K562 (cell line): Measurements from ENCODE around the gene CDK9. TPM values are rescaled to one million over a fixed set of nuclear protein-coding genes. Genes with fewer than 3 reads are reported as not detected.
"Not testable (repeated sequence)": the region's sequence is repeated elsewhere in the genome, so short reads cannot be mapped to it uniquely, and the experiment has no call there.

Experiments
- ATAC-seq: fragments of 200-7000 bp; cut with Tn5 transposase; 3 replicates; pipeline ENCODE4 v1.9.1; 2020; ENCODE audit warnings: moderate library complexity
- BruUV-seq: library from RNA; stranded (reverse); fragments of 400-500 nt; replicated peaks from 2 replicates; lab custom pipeline; 2021; lab: Mats Ljungman, UMichigan
- CTCF ChIA-PET: fragments of 300-600 bp; formaldehyde crosslinking; extraction: SDS; loops from one replicate; lab custom pipeline; 2021; ENCODE audit warnings: low intra/inter-chr PET ratio; lab: Yijun Ruan, JAX
- POLR2A ChIA-PET: fragments of 300-600, 350-650 bp; sonication (Branson Sonifier 250); formaldehyde crosslinking; extraction: SDS; loops from one replicate; lab custom pipeline; 2021; ENCODE audit warnings: antibody characterized with exemption, inconsistent platforms; lab: Yijun Ruan, JAX
- DNase-seq, 4 experiments: peaks; one replicate each; pipeline versions ENCODE4 v3.0.0 to v3.0.0-alpha.2; 2011 to 2018; ENCODE audit warnings: low spot score in 3 of 4, mixed read lengths in 3 of 4; ENCODE audit errors: extremely low read depth in 1 of 4
- FAIRE-seq: peaks from 2 replicates; lab custom pipeline; 2011; peaks lifted over from hg19 to GRCh38; lab: Jason Lieb, UNC
- H2AFZ ChIP-seq: 2 replicates; pipeline ENCODE4 v1.6.0; 2011; ENCODE audit warnings: low read depth, low read length, control low read depth, inconsistent platforms
- H3K27ac ChIP-seq: fragments of 200-600 bp; 3 replicates; pipeline ENCODE4 v1.8.0; 2011; ENCODE audit warnings: low read depth, mild to moderate bottlenecking, control low read depth, inconsistent platforms, low read length, moderate library complexity, mixed read lengths; ENCODE audit errors: extremely low read depth
- H3K27me3 ChIP-seq, 2 experiments: fragments of 300-600 bp in 1 of 2; 2 replicates in 1 of 2; 3 replicates in 1 of 2; pipeline versions ENCODE4 v1.6.0 to v1.8.0; 2011; ENCODE audit warnings: inconsistent platforms in 2 of 2, low read length in 2 of 2, mild to moderate bottlenecking in 1 of 2, mixed read lengths in 1 of 2, moderate library complexity in 1 of 2; ENCODE audit not compliant: control insufficient read depth in 2 of 2, insufficient read depth in 2 of 2
- H3K36me3 ChIP-seq: fragments of 300-600 bp; 3 replicates; pipeline ENCODE4 v1.8.0; 2011; ENCODE audit warnings: mild to moderate bottlenecking, low read length, inconsistent platforms; ENCODE audit not compliant: control insufficient read depth, insufficient read depth
- H3K4me1 ChIP-seq, 2 experiments: fragments of 200-600 bp in 1 of 2; replicated peaks in 1 of 2; 2 replicates in 1 of 2; 3 replicates in 1 of 2; pipeline versions ENCODE4 v1.5.1 to v1.8.0; 2011; ENCODE audit warnings: inconsistent platforms in 2 of 2, low read length in 2 of 2, mild to moderate bottlenecking in 1 of 2, mixed read lengths in 1 of 2, moderate library complexity in 1 of 2; ENCODE audit not compliant: control insufficient read depth in 2 of 2, insufficient read depth in 2 of 2
- H3K4me2 ChIP-seq: 2 replicates; pipeline ENCODE4 v1.6.1; 2011; ENCODE audit warnings: low read length, control low read depth, inconsistent platforms, mixed read lengths; ENCODE audit not compliant: insufficient read depth
- H3K4me3 ChIP-seq: fragments of 200-600 bp; sonication (generic), shearing (Covaris generic); 2 replicates; pipeline ENCODE4 v1.5.1; 2016; ENCODE audit warnings: control low read depth, inconsistent platforms
- H3K79me2 ChIP-seq: fragments of 200-600 bp; 3 replicates; pipeline ENCODE4 v1.8.0; 2011; ENCODE audit warnings: low read length, inconsistent platforms; ENCODE audit not compliant: control insufficient read depth, insufficient read depth
- H3K9ac ChIP-seq, 2 experiments: 2 replicates each; pipeline versions ENCODE4 v1.6.0 to v1.6.1; 2011; ENCODE audit warnings: low read depth in 2 of 2, low read length in 2 of 2, control low read depth in 1 of 2, inconsistent platforms in 1 of 2, mild to moderate bottlenecking in 1 of 2, mixed read lengths in 1 of 2; ENCODE audit not compliant: insufficient read depth in 1 of 2
- H3K9me1 ChIP-seq: one replicate; pipeline ENCODE4 v1.6.0; 2011; ENCODE audit warnings: inconsistent platforms, mild to moderate bottlenecking, low read length, moderate library complexity; ENCODE audit not compliant: control insufficient read depth, insufficient read depth
- H3K9me3 ChIP-seq: replicated peaks from 2 replicates; pipeline ENCODE4 v1.5.1; 2011; ENCODE audit warnings: low read depth, low read length, inconsistent platforms; ENCODE audit not compliant: control insufficient read depth, insufficient read depth
- H4K20me1 ChIP-seq: replicated peaks from 2 replicates; pipeline ENCODE4 v1.6.1; 2011; ENCODE audit warnings: low read length, inconsistent platforms, mixed read lengths; ENCODE audit not compliant: control insufficient read depth, insufficient read depth
- MBD2 ChIP-seq: sonication (generic); IDR thresholded peaks from 2 replicates; pipeline ENCODE4 v1.6.1; 2016; ENCODE audit warnings: low read depth, borderline replicate concordance
- PHTF2 ChIP-seq: fragments of 250-450 bp; sonication (Bioruptor Pico); IDR thresholded peaks from 2 replicates; pipeline ENCODE4 v1.5.0; 2021; ENCODE audit warnings: mild to moderate bottlenecking
- PRMT5 ChIP-seq: sonication (generic); formaldehyde crosslinking; IDR thresholded peaks from 2 replicates; pipeline ENCODE4 v1.5.0; 2020; ENCODE audit warnings: missing genetic modification reagents
- RBM25 ChIP-seq: fragments of 200-400 bp; formaldehyde crosslinking; IDR thresholded peaks from 2 replicates; pipeline ENCODE4 v1.6.1; 2018; ENCODE audit warnings: low read length, low read depth, moderate library complexity; ENCODE audit not compliant: severe bottlenecking
- RCOR1 ChIP-seq, 2 experiments: IDR thresholded peaks; 2 replicates each; pipeline ENCODE4 v1.6.1; 2012; ENCODE audit warnings: low read depth in 2 of 2, low read length in 2 of 2, borderline replicate concordance in 1 of 2, improper control_type of control experiment in 1 of 2
- SRF ChIP-seq, 2 experiments: fragments of 250-450, 450-650 bp in 1 of 2; sonication (Bioruptor Pico) in 1 of 2; sonication (generic) in 1 of 2; formaldehyde crosslinking; IDR thresholded peaks; 2 replicates each; pipeline versions ENCODE4 v1.5.0 to v1.5.1; 2020 to 2022; ENCODE audit warnings: mild to moderate bottlenecking in 1 of 2, missing genetic modification reagents in 1 of 2
- ZNF384 ChIP-seq: IDR thresholded peaks from 2 replicates; pipeline ENCODE4 v1.6.1; 2012; ENCODE audit warnings: low read depth, low read length, improper control_type of control experiment
- WGBS: fragments of 100-300 bp; shearing (Covaris generic); methylation state at CpG from one replicate; pipeline ENCODE4 v1.1.6; 2016; ENCODE audit warnings: low coverage, mixed read lengths; ENCODE audit not compliant: insufficient coverage; ENCODE audit errors: missing lambda C conversion rate; 5-methylcytosine and 5-hydroxymethylcytosine counted together
- in situ Hi-C: fragments of 300-500 bp; cut with MboI; formaldehyde crosslinking; loops from 4 replicates; pipeline ENCODE4 v1.15.0; 2018; ENCODE audit warnings: inconsistent platforms, mixed read lengths
- intact Hi-C: fragments of 100-400 bp; cut with micrococcal nuclease; formaldehyde crosslinking; loops from 2 replicates; pipeline ENCODE4 v1.14.2; 2022
- polyA plus RNA-seq, 8 experiments: library from polyadenylated mRNA; depleted of rRNA in 4 of 8; stranded (reverse) in 5 of 8; unstranded in 3 of 8; fragments of >200 nt; fragmentation: Nextera tagmentation in 2 of 8; fragmentation: Illumina TruSeq in 1 of 8; extraction: Ambion mirVana in 2 of 8; extraction: Trizol in 1 of 8; gene quantifications; 2 replicates each; pipeline versions ENCODE4 v1.2.1 to v1.2.3, GENCODE V29; 2011 to 2014; ENCODE audit warnings: inconsistent platforms in 1 of 8, missing spikeins in 1 of 8
- total RNA-seq, 7 experiments: library from RNA; depleted of rRNA in 6 of 7; stranded (reverse); fragments of >200 nt in 6 of 7; fragmentation: Illumina TruSeq in 2 of 7; extraction: Trizol in 2 of 7; gene quantifications; 2 replicates each; pipeline versions ENCODE4 v1.2.1 to v1.2.3, GENCODE V29; 2011 to 2021; ENCODE audit warnings: low replicate concordance in 1 of 7
- TF ChIP-seq, protein P1 (sequence below), 2 experiments: IDR thresholded peaks; 2 replicates each; pipeline ENCODE4 v1.6.1; 2011; ENCODE audit warnings: borderline replicate concordance in 1 of 2, control low read depth in 1 of 2, low read depth in 1 of 2, low read length in 1 of 2, mild to moderate bottlenecking in 1 of 2, mixed read lengths in 1 of 2, moderate library complexity in 1 of 2; ENCODE audit not compliant: insufficient read depth in 1 of 2, insufficient read length in 1 of 2, poor library complexity in 1 of 2, severe bottlenecking in 1 of 2; ENCODE audit errors: extremely low read depth in 1 of 2

The CDK9 gene
- total and polyA plus RNA-seq, 9 of the 15 experiments (the other 6 are each of a cell fraction or from before 2014, with no cell fraction given): 4.2 to 78.6 (median 33.0) TPM

DNA sequence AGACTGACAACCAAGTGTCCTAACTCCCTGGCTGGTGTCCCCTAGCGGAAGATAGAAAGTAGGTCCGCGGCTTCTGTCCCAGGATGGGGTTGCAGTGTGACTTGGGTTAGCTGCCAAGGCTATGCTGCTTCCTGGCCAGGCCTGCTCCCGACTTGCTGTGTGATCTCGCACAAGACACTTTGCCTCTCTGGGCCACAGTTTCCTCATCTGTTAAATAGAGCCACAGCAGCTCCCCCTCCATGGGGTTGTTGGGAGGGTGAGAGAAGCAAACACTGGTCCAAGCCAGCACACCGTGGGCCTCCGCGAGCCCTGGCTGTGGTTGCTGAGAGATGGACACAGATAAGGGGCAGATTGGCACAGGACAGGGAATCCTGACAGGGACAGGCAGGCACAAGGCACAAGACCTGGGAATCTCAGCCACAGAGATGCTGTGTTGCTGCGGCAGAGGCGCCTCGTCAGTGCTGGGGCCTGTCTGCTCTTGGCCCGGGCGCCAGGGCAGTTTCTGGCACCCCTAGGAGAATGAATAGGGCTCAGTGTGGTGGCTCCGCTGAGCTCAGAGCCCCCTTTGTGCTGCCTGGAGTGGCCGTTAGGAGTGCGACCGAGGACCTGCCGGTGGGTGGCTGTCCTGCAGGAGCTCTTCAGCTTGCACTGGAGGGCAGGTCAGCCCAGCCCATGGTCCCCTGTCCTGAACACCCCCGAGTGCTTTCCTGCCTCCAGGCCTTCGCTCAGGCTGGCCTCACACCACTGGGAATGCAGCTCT, 5.5 kb upstream of the CDK9 start (continued):
- no peak for TF ChIP-seq PRMT5 (CRISPR knock-in tag)
- TF ChIP-seq MBD2: no peak
- TF ChIP-seq PHTF2 (CRISPR knock-in tag): no peak
- TF ChIP-seq RCOR1 (IDR thresholded peaks at IDR 0.05; ENCODE audit: borderline replicate concordance in 1 of 2, low read depth in 2 of 2, low read length in 2 of 2): 0 out of 4 replicates have a peak, but pooled peaks of 1 of the 2 experiments have one; percentile 38
- no peak for TF ChIP-seq SRF (CRISPR knock-in tag; IDR thresholded peaks at IDR 0.05)
- peak; percentile 83 for TF ChIP-seq RBM25
- TF ChIP-seq, protein P1, sequence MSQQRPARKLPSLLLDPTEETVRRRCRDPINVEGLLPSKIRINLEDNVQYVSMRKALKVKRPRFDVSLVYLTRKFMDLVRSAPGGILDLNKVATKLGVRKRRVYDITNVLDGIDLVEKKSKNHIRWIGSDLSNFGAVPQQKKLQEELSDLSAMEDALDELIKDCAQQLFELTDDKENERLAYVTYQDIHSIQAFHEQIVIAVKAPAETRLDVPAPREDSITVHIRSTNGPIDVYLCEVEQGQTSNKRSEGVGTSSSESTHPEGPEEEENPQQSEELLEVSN (IDR thresholded peaks at IDR 0.05; ENCODE audit: borderline replicate concordance in 1 of 2, extremely low read depth in 1 of 2, insufficient read depth in 1 of 2, insufficient read length in 1 of 2, low read depth in 1 of 2, low read length in 1 of 2, poor library complexity in 1 of 2, severe bottlenecking in 1 of 2): no peak
- TF ChIP-seq, all 486 proteins: peak for 11

- peak; percentile 8; the same call in 1 of the 2 replicates for TF ChIP-seq ZNF384
- H3K9me1 ChIP-seq, H3K4me2 ChIP-seq, BruUV-seq, H2AFZ ChIP-seq, H3K4me3 ChIP-seq, H4K20me1 ChIP-seq, intact Hi-C loops, H3K9me3 ChIP-seq, H3K36me3 ChIP-seq, DNase-seq, CTCF ChIA-PET, H3K79me2 ChIP-seq, ATAC-seq, H3K27ac ChIP-seq, FAIRE-seq, H3K27me3 ChIP-seq: not testable (repeated sequence)
- in situ Hi-C loops: loop anchor here (5.0 kb wide), 1 partner anchor 44 kb away; the partner anchor contains the start of gene TOR2A
- POLR2A ChIA-PET: interaction anchor here (0.7 to 1.8 kb wide), 4 partner anchors 10 to 138 kb away, joined by 3 to 7 read pairs (median 4); no protein-coding TSS in a partner anchor
- Histone ChIP-seq H3K9ac (peak overlapping the region in 1 of 2 experiments; percentile 60; a peak in 1 of 4 replicates), H3K4me1 (peaks cover 24 to 59% of the 10 kb centered on the region in 2 experiments)
- 40% methylated on average over 8 of the region's 9 CpGs for WGBS
These were observed 4.9 kb upstream of the CDK9 start for GRCh38 chr9:127780909-127781308.
